HG03039 (cell line): ENCODE results near the gene DZIP3.
"Not testable (repeated sequence)": the region's sequence is repeated elsewhere in the genome, so short reads cannot be mapped to it uniquely, and the experiment has no call there.

Source experiments
- ATAC-seq: cut with Tn5 transposase; IDR thresholded peaks from one replicate; pipeline ENCODE4 v1.9.1; 2021; ENCODE audit warnings: mild to moderate bottlenecking, moderate library complexity; ENCODE audit not compliant: unreplicated experiment

DZIP3 gene

DNA sequence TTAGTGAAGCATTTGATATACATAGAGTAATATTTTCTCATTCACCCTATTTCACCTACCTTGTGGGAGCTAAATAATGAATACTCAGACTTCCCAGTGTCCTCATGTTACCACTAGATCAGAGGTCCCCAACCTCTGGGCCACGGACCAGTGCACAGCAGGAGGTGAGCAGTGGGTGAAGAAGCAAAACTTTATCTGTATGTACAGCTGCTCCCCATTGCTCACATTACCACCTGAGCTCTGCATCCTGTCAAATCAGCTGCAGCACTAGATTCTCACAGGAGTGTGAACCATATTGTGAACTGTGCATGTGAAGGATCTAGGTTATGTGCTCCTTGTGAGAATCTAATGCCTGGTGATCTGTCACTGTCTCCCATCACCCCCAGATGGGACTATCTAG lies 88.3 kb downstream of the DZIP3 start:
- ATAC-seq = no peak

DNA sequence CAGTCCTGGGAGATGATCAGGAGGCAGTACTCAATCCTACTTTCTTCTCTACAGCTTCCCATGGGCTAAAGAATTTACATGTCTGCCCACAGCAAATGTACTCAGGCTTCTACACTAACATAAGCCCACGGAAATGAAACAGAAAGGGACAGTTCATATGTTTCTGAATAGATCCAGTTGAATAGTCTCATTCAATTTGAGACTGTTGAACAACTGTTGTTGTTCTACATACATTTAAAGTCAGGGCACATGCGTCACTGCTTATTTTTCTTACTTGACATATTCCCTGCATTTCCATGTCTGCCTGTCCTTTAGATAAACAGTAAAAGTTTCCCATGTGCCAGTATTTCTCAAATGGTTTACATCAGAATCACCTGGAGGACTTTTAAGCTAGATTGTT lies 102.8 kb downstream of the DZIP3 start:
- ATAC-seq = not testable (repeated sequence)

DNA sequence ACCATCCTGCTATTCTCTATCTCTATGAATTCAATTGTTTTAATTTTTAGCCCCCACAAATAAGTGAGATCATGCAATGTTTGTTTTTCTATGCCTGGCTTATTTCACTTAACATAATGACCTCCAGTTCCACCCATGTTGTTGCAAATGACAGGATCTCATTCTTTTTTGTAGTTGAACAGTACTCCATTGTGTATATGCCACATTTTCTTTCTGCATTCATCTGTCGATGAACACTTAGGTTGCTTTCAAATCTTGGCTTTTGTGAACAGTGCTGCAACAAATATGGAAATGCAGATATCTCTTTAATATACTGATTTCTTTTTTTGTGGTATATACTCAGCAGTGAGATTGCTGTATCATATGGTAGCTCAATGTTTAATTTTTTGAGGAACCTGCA lies 108.9 kb downstream of the DZIP3 start:
- no peak for ATAC-seq

DNA sequence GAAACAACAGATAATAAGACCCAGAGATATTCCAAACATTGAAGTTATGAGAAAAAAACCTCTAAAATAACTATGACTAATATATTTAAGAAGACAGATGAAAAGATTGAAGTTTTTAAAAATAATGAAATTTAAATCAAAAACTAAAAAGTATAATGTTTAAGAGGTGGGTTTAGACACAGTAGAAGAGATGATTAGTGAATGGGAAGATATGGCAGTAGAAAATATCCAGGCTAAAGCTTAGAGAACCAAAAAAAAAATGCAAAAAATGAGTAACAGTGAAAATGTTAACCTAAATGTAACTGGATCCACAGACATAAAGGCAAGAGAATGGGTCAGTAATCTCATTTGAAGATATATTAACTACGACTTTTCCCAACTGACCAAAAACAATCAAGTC lies 115.5 kb downstream of the DZIP3 start:
- no peak for ATAC-seq

- no peak for ATAC-seq
Observed at GRCh38 chr3:108713009-108713516, 123.5 kb downstream of the DZIP3 start.

DNA sequence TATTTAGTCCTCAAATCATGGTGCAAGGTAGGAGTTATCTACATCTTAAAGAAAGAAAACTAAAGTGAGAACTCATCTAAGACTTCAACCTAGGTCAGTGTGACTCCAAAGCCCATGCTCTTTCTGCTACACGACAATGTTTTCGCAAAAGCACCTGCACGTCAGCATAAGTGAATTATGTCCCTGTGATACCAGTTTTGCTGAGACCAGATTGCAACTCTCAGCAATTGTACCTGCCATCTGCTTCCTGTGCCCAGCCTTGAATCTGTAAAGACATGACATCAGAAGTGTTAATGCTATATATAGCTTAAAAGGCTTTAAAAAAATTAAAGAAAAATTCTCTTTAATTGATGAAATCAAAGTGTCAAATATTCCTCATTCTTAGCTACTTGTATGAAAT lies 124.3 kb downstream of the DZIP3 start:
- no peak for ATAC-seq

DNA sequence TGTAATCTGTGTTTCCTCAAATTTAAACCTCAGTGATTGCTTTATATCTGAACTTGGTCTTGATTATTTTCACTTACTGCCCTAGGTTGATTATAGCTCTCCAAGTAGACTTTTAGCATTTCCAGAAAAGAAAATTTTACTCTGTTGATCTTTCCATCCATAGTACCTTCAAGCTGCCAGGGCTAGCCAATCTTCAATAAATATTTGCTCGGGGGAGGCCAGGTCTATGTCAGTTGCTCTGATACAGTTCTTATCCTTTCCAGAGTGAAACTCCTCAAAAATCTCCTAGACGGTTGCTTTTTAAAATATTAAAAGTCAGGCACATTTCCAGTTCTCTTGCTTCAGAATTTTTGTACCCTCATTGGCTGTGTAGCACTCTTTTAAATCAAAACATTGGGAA lies 128.9 kb downstream of the DZIP3 start:
- ATAC-seq = no peak

GRCh38 chr3:108719178-108719806 lies 129.8 kb downstream of the DZIP3 start:
- no peak for ATAC-seq

DNA sequence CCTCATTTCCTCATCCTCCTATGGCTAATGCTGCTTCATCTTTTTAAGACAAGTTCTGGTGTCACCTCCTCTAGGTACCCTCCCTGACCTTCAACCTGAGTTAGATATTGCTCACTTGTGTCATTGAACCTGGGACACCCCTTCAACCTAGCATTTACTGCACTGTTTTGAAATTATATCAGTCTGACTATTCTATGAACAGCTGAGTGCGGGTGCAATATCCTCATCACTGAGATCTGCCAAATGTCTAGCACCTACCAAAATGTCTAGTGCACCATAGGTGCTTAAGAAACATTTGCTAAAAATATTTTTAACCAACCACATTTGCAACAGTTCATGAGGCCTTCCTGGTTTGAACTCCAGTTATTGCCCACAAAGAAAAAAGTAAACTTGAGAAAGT lies 133.2 kb downstream of the DZIP3 start:
- no peak for ATAC-seq

- ATAC-seq = no peak
Observed at GRCh38 chr3:108724101-108724500, 134.6 kb downstream of the DZIP3 start.

DNA sequence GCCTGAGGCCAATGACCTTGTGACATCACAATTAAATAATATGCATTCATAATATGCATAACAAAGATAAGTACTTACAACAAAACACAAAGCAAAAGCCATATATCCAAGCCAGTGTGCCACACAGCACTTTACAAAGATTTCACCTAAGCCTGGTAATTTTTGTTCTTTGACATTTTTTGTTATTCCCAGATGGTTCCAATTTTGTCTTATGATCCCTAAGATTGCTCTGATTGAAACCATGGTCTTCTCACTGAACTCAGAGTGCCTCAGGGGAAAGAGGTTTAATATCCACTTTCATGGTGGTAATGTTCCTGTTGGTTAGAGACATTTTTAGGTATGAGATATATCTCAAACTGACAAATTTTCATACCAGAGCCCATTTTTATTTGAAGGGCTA lies 138.6 kb downstream of the DZIP3 start:
- ATAC-seq = no peak

DNA sequence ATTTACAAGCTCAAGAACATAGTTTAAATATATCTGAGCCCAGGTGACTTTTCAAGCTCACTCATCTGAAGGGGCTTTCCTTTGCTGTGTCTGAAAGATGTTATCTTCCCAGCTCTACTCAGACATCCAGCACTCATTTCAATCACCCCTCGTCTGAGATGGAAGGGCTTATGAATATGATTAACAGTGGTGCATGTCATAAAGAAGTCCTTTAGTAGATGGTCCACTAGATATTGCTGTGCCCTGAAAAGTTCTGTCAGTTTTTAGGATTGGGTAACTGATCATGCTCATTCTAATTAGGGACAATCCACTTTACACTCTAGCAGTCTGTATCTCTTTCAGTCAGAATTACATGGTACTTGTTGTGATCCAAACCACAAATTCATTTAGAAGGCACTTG lies 139.4 kb downstream of the DZIP3 start:
- ATAC-seq = no peak

DNA sequence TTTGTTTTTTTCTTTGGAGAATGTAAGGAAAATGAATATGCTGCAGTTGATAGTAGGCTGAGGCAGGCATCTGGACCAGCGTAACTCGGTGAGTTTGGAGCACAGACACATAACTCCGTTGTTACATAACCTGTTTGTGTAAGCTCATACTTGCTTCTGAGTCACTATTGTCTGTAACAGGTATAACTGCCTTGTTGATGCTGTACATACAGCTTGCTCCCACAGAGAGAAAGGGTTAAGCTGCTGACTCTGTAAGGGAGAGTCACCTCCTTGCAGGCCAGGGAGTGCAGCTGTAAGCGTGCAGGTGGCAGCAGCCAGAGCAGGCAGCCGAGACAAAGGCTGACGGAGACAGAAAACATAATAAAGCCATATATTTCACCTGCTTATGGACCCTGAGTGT lies 147.3 kb downstream of the DZIP3 start:
- ATAC-seq = no peak

DNA sequence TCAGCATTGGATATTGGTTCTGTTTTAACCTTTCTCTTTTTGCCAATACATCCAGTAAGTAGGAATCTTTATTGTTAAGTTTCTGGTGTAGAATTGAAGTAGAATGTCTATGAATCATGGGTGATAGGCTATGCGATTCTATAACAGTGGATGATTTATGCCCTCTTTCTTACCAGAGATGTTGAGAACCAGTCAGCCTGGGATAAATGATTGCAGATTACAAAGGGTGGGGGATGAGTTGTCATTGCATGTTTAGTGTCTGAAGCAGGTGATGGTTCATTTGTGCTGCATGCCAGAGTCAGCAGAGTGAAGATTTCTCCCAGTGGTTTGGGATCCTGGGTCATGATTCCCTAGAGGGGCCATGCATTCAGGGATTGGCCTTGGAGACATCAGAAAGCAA lies 153.4 kb downstream of the DZIP3 start:
- ATAC-seq = no peak
